ENCODE data around the gene CARD11. TPM values are rescaled to one million over a fixed set of nuclear protein-coding genes. Genes with fewer than 3 reads are reported as not detected.

Gene CARD11
- total and polyA plus RNA-seq, 2 of the 4 experiments (the other 2 are of a cell fraction): 0.18 to 0.26 TPM

DNA sequence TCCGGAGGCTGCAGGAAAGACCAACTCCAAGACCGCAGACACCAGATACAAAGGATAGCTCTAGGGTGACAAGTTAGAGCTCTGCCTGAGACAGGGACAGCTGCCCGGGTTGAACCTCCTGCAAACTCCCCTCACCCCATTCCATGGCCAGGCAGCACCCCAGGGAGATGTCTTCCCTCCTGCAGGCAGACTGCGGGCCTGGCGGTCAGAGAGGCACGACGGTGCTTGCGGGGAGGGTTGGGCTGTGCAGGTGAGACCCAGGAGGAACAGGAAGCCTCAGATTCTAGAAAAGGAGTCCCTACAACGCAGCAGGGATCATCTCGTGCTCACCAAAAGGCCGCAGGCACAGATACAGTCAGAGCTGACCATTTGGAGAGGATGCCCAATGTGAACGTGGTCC, 34.6 kb downstream of the CARD11 start:
- no peaks in the 10 kb centered on the region for H3K9me1 ChIP-seq (ENCODE audit: insufficient read depth, low read length)
- intact Hi-C loops (cut with micrococcal nuclease) (no loop called here), dilution Hi-C loops (cut with HindIII; ENCODE audit: low sequenced_read_pairs, unreplicated experiment) (no loop called here), in situ Hi-C loops (cut with MboI; ENCODE audit: low sequenced_read_pairs) (no loop called here)
- 74% methylated on average over 4 of the region's 12 CpGs; no CpG with 5 or more reads in 1 of the 2 experiments for WGBS, 2 experiments (ENCODE audit: extremely low coverage in 2 of 2, insufficient read length in 1 of 2)
- BruUV-seq (replicated peaks): no TSS peak
- no peak for DNase-seq
- H3K4me2 ChIP-seq (ENCODE audit: low read depth, low read length): no peak overlapping the region
- no peaks in the 10 kb centered on the region for H3K36me3 ChIP-seq (ENCODE audit: control insufficient read depth, insufficient read depth, low read length)
- H2BK120ac ChIP-seq (ENCODE audit: low read depth, low read length): no peak overlapping the region
- ATAC-seq (ENCODE audit: low read depth): no peak
- H3K9me3 ChIP-seq (ENCODE audit: control insufficient read depth, insufficient read depth, low read length): no peaks in the 10 kb centered on the region; the same call in 1 of the 2 replicates
- no peak overlapping the region for H2BK15ac ChIP-seq (ENCODE audit: low read depth, low read length)
- POLR2A ChIA-PET (ENCODE audit: unreplicated experiment): no interaction called here
- no peak overlapping the region for H2BK5ac ChIP-seq (ENCODE audit: low read depth, low read length, poor library complexity, severe bottlenecking)
- H3K4me3 ChIP-seq (ENCODE audit: insufficient read depth, low read depth, low read length): no peak overlapping the region
- no peak overlapping the region for H2BK20ac ChIP-seq (ENCODE audit: low read depth, low read length)
- no peak overlapping the region for H3K56ac ChIP-seq (ENCODE audit: extremely low read depth, insufficient read depth, low read length)
- H3K14ac ChIP-seq (replicated peaks; ENCODE audit: low read depth, low read length): no peak overlapping the region
- H3K9ac ChIP-seq (ENCODE audit: low read depth, low read length): no peak overlapping the region
- no peaks in the 10 kb centered on the region for H3K27me3 ChIP-seq (ENCODE audit: control insufficient read depth, insufficient read depth, low read length)
- no peak overlapping the region for H4K8ac ChIP-seq (ENCODE audit: low read depth in 2 of 2, low read length in 2 of 2)
- H3K27ac ChIP-seq (ENCODE audit: insufficient read depth, low read length): no peak overlapping the region
- no peaks in the 10 kb centered on the region for H3K4me1 ChIP-seq (ENCODE audit: control insufficient read depth, insufficient read depth, low read length)
- TF ChIP-seq, protein P1, sequence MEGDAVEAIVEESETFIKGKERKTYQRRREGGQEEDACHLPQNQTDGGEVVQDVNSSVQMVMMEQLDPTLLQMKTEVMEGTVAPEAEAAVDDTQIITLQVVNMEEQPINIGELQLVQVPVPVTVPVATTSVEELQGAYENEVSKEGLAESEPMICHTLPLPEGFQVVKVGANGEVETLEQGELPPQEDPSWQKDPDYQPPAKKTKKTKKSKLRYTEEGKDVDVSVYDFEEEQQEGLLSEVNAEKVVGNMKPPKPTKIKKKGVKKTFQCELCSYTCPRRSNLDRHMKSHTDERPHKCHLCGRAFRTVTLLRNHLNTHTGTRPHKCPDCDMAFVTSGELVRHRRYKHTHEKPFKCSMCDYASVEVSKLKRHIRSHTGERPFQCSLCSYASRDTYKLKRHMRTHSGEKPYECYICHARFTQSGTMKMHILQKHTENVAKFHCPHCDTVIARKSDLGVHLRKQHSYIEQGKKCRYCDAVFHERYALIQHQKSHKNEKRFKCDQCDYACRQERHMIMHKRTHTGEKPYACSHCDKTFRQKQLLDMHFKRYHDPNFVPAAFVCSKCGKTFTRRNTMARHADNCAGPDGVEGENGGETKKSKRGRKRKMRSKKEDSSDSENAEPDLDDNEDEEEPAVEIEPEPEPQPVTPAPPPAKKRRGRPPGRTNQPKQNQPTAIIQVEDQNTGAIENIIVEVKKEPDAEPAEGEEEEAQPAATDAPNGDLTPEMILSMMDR (conservative IDR thresholded peaks at IDR 0.05; ENCODE audit: low read depth, low read length): no peak
- TF ChIP-seq CHD1 (IDR thresholded peaks at IDR 0.05; ENCODE audit: low read depth, low read length) (no peak), ELK1 (IDR thresholded peaks at IDR 0.05; ENCODE audit: borderline replicate concordance, low read depth, low read length) (no peak)
- H3K4ac ChIP-seq (ENCODE audit: low read depth, low read length): no peak overlapping the region
- no peak overlapping the region for H4K91ac ChIP-seq (ENCODE audit: insufficient read depth, low read depth, low read length)
- H2AK5ac ChIP-seq (ENCODE audit: low read depth, low read length): no peak overlapping the region
- H3K79me1 ChIP-seq (ENCODE audit: low read depth in 1 of 2, low read length in 2 of 2): no peaks in the 10 kb centered on the region
- no peak overlapping the region for H3K18ac ChIP-seq (ENCODE audit: low read depth, low read length)
- H2AFZ ChIP-seq (replicated peaks; ENCODE audit: low read length, poor library complexity): no peak overlapping the region
- H3K23ac ChIP-seq (ENCODE audit: low read depth, low read length): no peak overlapping the region
- no peak overlapping the region for H2AK9ac ChIP-seq (replicated peaks; ENCODE audit: low read depth, low read length, poor library complexity)
- no peaks in the 10 kb centered on the region for H4K20me1 ChIP-seq (ENCODE audit: insufficient read depth, low read length)
- CTCF ChIA-PET: no interaction called here
- H4K5ac ChIP-seq (ENCODE audit: low read depth, low read length): no peak overlapping the region

Data from IMR-90 (cell line).